Myocyte (in vitro differentiated cells): Measurements from ENCODE around the gene HERC2. TPM values are rescaled to one million over a fixed set of nuclear protein-coding genes. Genes with fewer than 3 reads are reported as not detected.
"Not testable (repeated sequence)": the region's sequence is repeated elsewhere in the genome, so short reads cannot be mapped to it uniquely, and the experiment has no call there.

Experiments used
- DNase-seq: peaks from one replicate; pipeline ENCODE4 v3.0.0-alpha.2; 2012; ENCODE audit warnings: low read depth
- total RNA-seq: library from RNA; depleted of rRNA; stranded (reverse); fragments of >200 nt; gene quantifications from 2 replicates; pipeline ENCODE4 v1.2.3, GENCODE V29; 2014

Gene HERC2
- total RNA-seq, 1 donor from 2014 or later: 44.1 TPM

- DNase-seq: no peak
Observed at GRCh38 chr15:28182216-28182615, 139.8 kb downstream of the HERC2 start.

GRCh38 chr15:28181366-28181765 lies 140.6 kb downstream of the HERC2 start:
- no peak for DNase-seq

- DNase-seq: no peak
Observed at GRCh38 chr15:28179270-28179669, 142.7 kb downstream of the HERC2 start.

- no peak for DNase-seq
Observed at GRCh38 chr15:28178727-28179126, 143.3 kb downstream of the HERC2 start.

GRCh38 chr15:28178290-28178689 lies 143.7 kb downstream of the HERC2 start:
- DNase-seq: no peak

- DNase-seq: no peak
Observed at GRCh38 chr15:28169366-28169765, 152.6 kb downstream of the HERC2 start.

GRCh38 chr15:28168405-28169121 lies 153.4 kb downstream of the HERC2 start:
- not testable (repeated sequence) for DNase-seq

GRCh38 chr15:28167042-28167441 lies 154.9 kb downstream of the HERC2 start:
- no peak for DNase-seq

GRCh38 chr15:28165791-28166190 lies 156.2 kb downstream of the HERC2 start:
- no peak for DNase-seq

- no peak for DNase-seq
Observed at GRCh38 chr15:28164876-28165275, 157.1 kb downstream of the HERC2 start.

- DNase-seq: no peak
Observed at GRCh38 chr15:28154283-28154682, 167.7 kb downstream of the HERC2 start.

- DNase-seq: no peak
Observed at GRCh38 chr15:28153492-28154119, 168.4 kb downstream of the HERC2 start.

GRCh38 chr15:28152538-28152923 lies 169.4 kb downstream of the HERC2 start:
- not testable (repeated sequence) for DNase-seq

- DNase-seq: peak; percentile 45
Observed at GRCh38 chr15:28151864-28152537, 170.0 kb downstream of the HERC2 start.

- no peak for DNase-seq
Observed at GRCh38 chr15:28147801-28148200, 174.2 kb downstream of the HERC2 start.

GRCh38 chr15:28145419-28145818 lies 176.6 kb downstream of the HERC2 start:
- not testable (repeated sequence) for DNase-seq

GRCh38 chr15:28140062-28140461 lies 181.9 kb downstream of the HERC2 start:
- no peak for DNase-seq

- DNase-seq: not testable (repeated sequence)
Observed at GRCh38 chr15:28137408-28138039, 184.5 kb downstream of the HERC2 start.

GRCh38 chr15:28136236-28136904 lies 185.6 kb downstream of the HERC2 start:
- DNase-seq: not testable (repeated sequence)

GRCh38 chr15:28133281-28133680 lies 188.7 kb downstream of the HERC2 start:
- no peak for DNase-seq
